H1 (cell line): ENCODE measurements around the gene FBXL5. TPM values are rescaled to one million over a fixed set of nuclear protein-coding genes. Genes with fewer than 3 reads are reported as not detected.

Experiments used
- ZNF274 ChIP-seq: IDR thresholded peaks from 2 replicates; pipeline ENCODE4 v1.7.0; 2012; ENCODE audit warnings: low read length, borderline replicate concordance; ENCODE audit errors: extremely low read depth
- polyA plus RNA-seq, 7 experiments: library from polyadenylated mRNA; depleted of rRNA in 3 of 7; stranded (reverse) in 5 of 7; unstranded in 2 of 7; fragments of >200 nt in 5 of 7; fragments of 200-250 nt in 2 of 7; gene quantifications; 1 replicate in 5 of 7; 2 replicates in 1 of 7; 4 replicates in 1 of 7; pipeline versions ENCODE4 v1.2.1 to v1.2.3, GENCODE V29; 2011 to 2013; ENCODE audit warnings: missing spikeins in 2 of 7, mixed read lengths in 2 of 7
- total RNA-seq: library from RNA; stranded (reverse); fragmentation: NEBNext Ultra II Directional; extraction: Animal tissue kit (Norgen Biotek cat#: 25700); gene quantifications from 2 replicates; pipeline ENCODE4 v1.2.1, GENCODE V29; 2021

The FBXL5 gene
- total and polyA plus RNA-seq, 2 of the 8 experiments (the other 6 are each of a cell fraction or from before 2014, with no cell fraction given): 34.6 to 62.7 TPM

DNA sequence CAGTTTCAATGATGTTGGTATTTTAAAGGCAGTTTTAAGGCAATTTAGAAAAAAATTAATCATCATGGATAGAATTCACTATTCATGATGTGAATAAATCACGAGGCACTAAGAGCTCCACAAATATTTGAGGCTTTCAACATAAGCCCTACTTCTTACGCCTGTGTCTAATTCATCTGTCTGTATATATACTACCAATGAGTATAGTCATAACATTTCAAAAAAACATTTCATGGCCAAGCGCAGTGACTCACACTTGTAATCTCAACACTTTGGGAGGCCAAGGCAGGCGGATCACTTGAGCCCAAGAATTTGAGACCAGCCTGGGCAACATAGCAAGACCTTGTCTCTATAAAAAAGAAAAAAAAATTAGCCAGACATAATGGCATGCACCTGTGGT is 56.5 kb downstream of the FBXL5 start (continued):
- TF ChIP-seq ZNF274: no peak
